ENCODE results near the gene SOX18.

- TF ChIP-seq CTCF (IDR thresholded peaks at IDR 0.05) (no peak), POLR2A (IDR thresholded peaks at IDR 0.05) (no peak)
Observed at GRCh38 chr20:64006490-64006889, 42.9 kb downstream of the SOX18 start.

Measured in upper lobe of left lung (tissue), 4 donors.